ENCODE results near the gene IGFBP7. TPM values are rescaled to one million over a fixed set of nuclear protein-coding genes. Genes with fewer than 3 reads are reported as not detected.

Gene IGFBP7
- total and polyA plus RNA-seq, 2 of the 8 experiments (the other 6 are each of a cell fraction or from before 2014, with no cell fraction given) = 0.17 to 0.48 TPM

DNA sequence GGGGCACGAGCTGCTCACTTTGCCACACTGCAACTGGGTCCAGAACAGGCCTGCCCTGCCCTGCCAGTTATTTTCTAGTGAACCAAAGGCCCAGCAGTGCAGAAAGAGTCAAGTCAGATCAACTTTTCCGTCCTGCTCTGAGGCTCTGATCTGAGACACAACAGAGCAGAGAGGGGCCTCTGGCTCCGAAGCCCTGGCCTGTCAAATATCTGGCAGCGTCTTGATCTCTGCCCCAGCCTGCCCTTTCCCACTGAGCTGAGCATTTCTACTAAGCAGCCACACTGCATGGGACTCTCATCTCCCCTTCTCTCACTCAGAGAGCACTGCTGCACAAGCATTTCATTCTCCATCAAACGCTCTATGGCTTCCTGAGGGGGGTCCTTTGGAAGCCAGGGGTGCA is 11.8 kb downstream of the IGFBP7 start:
- H4K5ac ChIP-seq (ENCODE audit: insufficient read length, low read depth, low read length) = no peak overlapping the region
- no peak overlapping the region for H2BK12ac ChIP-seq (ENCODE audit: low read depth, low read length)
- ChIA-PET CTCF (ENCODE audit: partially characterized antibody) (interaction anchor here (1.2 to 1.6 kb wide), 3 partner anchors 10 to 66 kb away, joined by 3 to 4 read pairs (median 4); no protein-coding TSS in a partner anchor), POLR2A (ENCODE audit: partially characterized antibody) (no interaction called here)
- no peak overlapping the region for H2BK20ac ChIP-seq (ENCODE audit: low read length)
- H3K14ac ChIP-seq (ENCODE audit: insufficient read length) = no peak overlapping the region
- H2AFZ ChIP-seq (ENCODE audit: low read length) = no peak overlapping the region
- FAIRE-seq = no peak
- no peak overlapping the region for H2BK5ac ChIP-seq (ENCODE audit: low read depth, low read length)
- no peak overlapping the region for H3K18ac ChIP-seq (ENCODE audit: extremely low read depth, low read length)
- no peak overlapping the region for H3K4me3 ChIP-seq (ENCODE audit: extremely low read depth in 1 of 4, insufficient read depth in 2 of 4, low read depth in 3 of 4, low read length in 4 of 4)
- no peak overlapping the region for H2BK15ac ChIP-seq (ENCODE audit: low read length)
- no peak overlapping the region for H3K9ac ChIP-seq (replicated peaks in 1 of 4; ENCODE audit: extremely low read depth in 1 of 4, low read depth in 3 of 4, low read length in 3 of 4)
- H2BK120ac ChIP-seq (replicated peaks; ENCODE audit: low read depth, low read length) = no peak overlapping the region
- H3K56ac ChIP-seq (replicated peaks; ENCODE audit: insufficient read length, low read depth, low read length) = no peak overlapping the region
- no peak overlapping the region for H3K4ac ChIP-seq (replicated peaks; ENCODE audit: insufficient read length, low read depth, low read length)
- H3K36me3 ChIP-seq (ENCODE audit: control insufficient read depth in 2 of 4, insufficient read depth in 4 of 4, low read length in 3 of 4) = no peaks in the 10 kb centered on the region; a peak in 1 of 8 replicates
- 88% methylated on average over 5 of the region's 5 CpGs; no CpG with 5 or more reads in 1 of the 2 experiments for WGBS, 2 experiments (ENCODE audit: extremely low coverage in 1 of 2, insufficient coverage in 1 of 2, insufficient read length in 1 of 2, insufficient replicate concordance in 2 of 2, low coverage in 1 of 2, low lambda C conversion rate in 2 of 2, missing lambda C conversion rate in 1 of 2)
- no peak overlapping the region for H2AK5ac ChIP-seq (ENCODE audit: low read depth, low read length)
- no peaks in the 10 kb centered on the region for H4K20me1 ChIP-seq (replicated peaks in 1 of 2; ENCODE audit: control insufficient read depth in 1 of 2, insufficient read depth in 2 of 2, low read length in 2 of 2)
- H3K23ac ChIP-seq (ENCODE audit: insufficient read length) = no peak overlapping the region
- H3K79me2 ChIP-seq (ENCODE audit: control insufficient read depth in 1 of 2, insufficient read depth in 2 of 2, low read length in 2 of 2) = no peaks in the 10 kb centered on the region
- no peak overlapping the region for H3K27ac ChIP-seq (ENCODE audit: low read depth, low read length)
- no peak overlapping the region for H4K91ac ChIP-seq (replicated peaks; ENCODE audit: insufficient read length, low read length)
- H3K9me3 ChIP-seq (ENCODE audit: insufficient read depth in 2 of 2, low read depth in 1 of 2, low read length in 1 of 2) = no peaks in the 10 kb centered on the region
- no peak for DNase-seq (ENCODE audit: low read depth in 1 of 2, low spot score in 2 of 2)
- H3K79me1 ChIP-seq (ENCODE audit: low read depth, low read length) = no peaks in the 10 kb centered on the region
- H3K4me2 ChIP-seq (ENCODE audit: insufficient read depth in 1 of 2, low read depth in 2 of 2, low read length in 2 of 2) = no peak overlapping the region
- no peak overlapping the region for H4K8ac ChIP-seq (ENCODE audit: extremely low read depth, insufficient read depth, low read length)
- H3K27me3 ChIP-seq (replicated peaks in 1 of 4; ENCODE audit: control insufficient read depth in 3 of 4, extremely low read depth in 1 of 4, insufficient read depth in 3 of 4, low read length in 3 of 4) = no peaks in the 10 kb centered on the region
- H3K4me1 ChIP-seq (replicated peaks in 1 of 4; ENCODE audit: control insufficient read depth in 3 of 4, insufficient read depth in 4 of 4, low read length in 3 of 4) = no peaks in the 10 kb centered on the region; a peak in 1 of 7 replicates
- H3K23me2 ChIP-seq (ENCODE audit: low read depth, low read length) = no peaks in the 10 kb centered on the region
- TF ChIP-seq POLR2A (IDR thresholded peaks at IDR 0.05; ENCODE audit: control extremely low read depth in 1 of 2, low read depth in 2 of 2, low read length in 2 of 2) = no peak
- no peak for TF ChIP-seq RAD21 (IDR thresholded peaks at IDR 0.05 in 1 of 2, conservative IDR thresholded peaks at IDR 0.05 in 1 of 2; ENCODE audit: low read depth in 2 of 2, low read length in 2 of 2)
- no peak for TF ChIP-seq FOSL1 (IDR thresholded peaks at IDR 0.05; ENCODE audit: insufficient read depth, low read depth, low read length)
- no peak for TF ChIP-seq ZNF274 (IDR thresholded peaks at IDR 0.05; ENCODE audit: borderline replicate concordance, extremely low read depth, low read length)
- no peak for TF ChIP-seq USF2 (IDR thresholded peaks at IDR 0.05; ENCODE audit: low read length)
- TF ChIP-seq CREB1 (IDR thresholded peaks at IDR 0.05) = no peak
- TF ChIP-seq TBP (IDR thresholded peaks at IDR 0.05; ENCODE audit: low read depth, low read length) = no peak
- TF ChIP-seq RNF2 (IDR thresholded peaks at IDR 0.05; ENCODE audit: borderline replicate concordance, low read depth, low read length, missing control alignments, poor library complexity, severe bottlenecking) = no peak
- TF ChIP-seq SIX5 (IDR thresholded peaks at IDR 0.05; ENCODE audit: low read depth, low read length) = no peak
- no peak for TF ChIP-seq NRF1 (IDR thresholded peaks at IDR 0.05; ENCODE audit: low read depth, low read length)
- TF ChIP-seq EP300 (IDR thresholded peaks at IDR 0.05; ENCODE audit: borderline replicate concordance in 1 of 2, low read depth in 2 of 2, low read length in 2 of 2) = no peak
- TF ChIP-seq TAF7 (optimal IDR thresholded peaks at IDR 0.05; ENCODE audit: borderline replicate concordance, low read depth, low read length) = no peak
- TF ChIP-seq YY1 (IDR thresholded peaks at IDR 0.05; ENCODE audit: low read depth, low read length) = no peak
